HEK293T (cell line): ENCODE results near the gene C7.

Source experiments
- ELF4 ChIP-seq: fragments of 450-650 bp; IDR thresholded peaks from 2 replicates; pipeline ENCODE4 v1.6.1; 2017; ENCODE audit warnings: antibody characterized with exemption
- HDGF ChIP-seq: fragments of 450-650 bp; IDR thresholded peaks from 2 replicates; pipeline ENCODE4 v1.6.1; 2017; ENCODE audit warnings: antibody characterized with exemption, borderline replicate concordance
- SP1 ChIP-seq: fragments of 450-650 bp; IDR thresholded peaks from 2 replicates; pipeline ENCODE4 v1.6.1; 2017
- TARDBP ChIP-seq: fragments of 450-650 bp; IDR thresholded peaks from 2 replicates; pipeline ENCODE4 v1.6.1; 2016

GRCh38 chr5:40945111-40945510 lies 35.8 kb downstream of the C7 start:
- TF ChIP-seq TARDBP (no peak), SP1 (no peak), HDGF (no peak), ELF4 (no peak)
